Measurements from ENCODE around the gene CHRND. TPM values are rescaled to one million over a fixed set of nuclear protein-coding genes. Genes with fewer than 3 reads are reported as not detected.

CHRND gene
- total and polyA plus RNA-seq, 2 of the 4 experiments (the other 2 are of a cell fraction), result not detected

DNA sequence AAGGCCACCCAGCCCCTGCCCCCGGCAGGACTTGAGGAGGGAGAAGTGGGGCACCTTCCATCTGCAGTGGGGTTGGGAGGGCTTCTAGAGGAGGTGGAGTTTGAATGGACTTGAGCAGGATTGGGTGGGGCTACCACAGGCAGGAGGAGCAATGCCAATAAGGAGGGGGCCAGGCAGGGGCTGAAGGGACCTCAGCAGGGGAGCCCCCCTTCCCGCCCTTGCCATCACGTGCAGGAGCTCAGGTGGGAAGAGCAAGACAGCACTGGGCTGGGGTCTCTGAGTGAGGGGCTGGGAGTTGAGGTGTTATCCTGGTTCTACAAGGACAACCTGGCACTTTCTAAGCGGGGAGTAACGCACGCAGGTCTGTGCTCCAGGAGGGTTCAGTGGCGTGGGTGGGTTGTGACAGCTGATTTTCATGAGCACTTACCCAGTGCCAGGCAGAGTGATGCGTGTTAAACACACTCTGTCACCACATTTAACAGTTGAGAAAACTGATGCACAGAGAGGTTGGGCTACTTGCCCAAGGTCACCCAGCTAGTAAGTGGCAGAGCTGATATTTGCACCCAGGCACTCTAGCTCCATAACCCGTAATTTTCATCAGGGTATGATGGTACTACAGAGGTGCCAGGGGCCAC, 4.8 kb downstream of the CHRND start:
- Histone ChIP-seq H4K91ac (ENCODE audit: insufficient read depth, low read depth, low read length) (no peak overlapping the region), H3K9me3 (ENCODE audit: control insufficient read depth, insufficient read depth, low read length) (no peaks in the 10 kb centered on the region), H2AK9ac (replicated peaks; ENCODE audit: low read depth, low read length, poor library complexity) (no peak overlapping the region), H2AFZ (replicated peaks; ENCODE audit: low read length, poor library complexity) (no peak overlapping the region), H4K5ac (ENCODE audit: low read depth, low read length) (no peak overlapping the region), H3K9me1 (ENCODE audit: insufficient read depth, low read length) (no peaks in the 10 kb centered on the region), H3K27ac (ENCODE audit: insufficient read depth, low read length) (no peak overlapping the region), H3K18ac (ENCODE audit: low read depth, low read length) (no peak overlapping the region), H3K36me3 (ENCODE audit: control insufficient read depth, insufficient read depth, low read length) (no peaks in the 10 kb centered on the region), H3K4me3 (ENCODE audit: insufficient read depth, low read depth, low read length) (no peak overlapping the region), H3K56ac (ENCODE audit: extremely low read depth, insufficient read depth, low read length) (no peak overlapping the region), H2BK5ac (ENCODE audit: low read depth, low read length, poor library complexity, severe bottlenecking) (no peak overlapping the region), H4K20me1 (ENCODE audit: insufficient read depth, low read length) (no peaks in the 10 kb centered on the region), H3K23ac (ENCODE audit: low read depth, low read length) (no peak overlapping the region), H4K8ac (ENCODE audit: low read depth in 2 of 2, low read length in 2 of 2) (no peak overlapping the region), H2BK20ac (ENCODE audit: low read depth, low read length) (no peak overlapping the region), H3K14ac (replicated peaks; ENCODE audit: low read depth, low read length) (no peak overlapping the region), H2BK120ac (ENCODE audit: low read depth, low read length) (no peak overlapping the region), H3K79me1 (ENCODE audit: low read depth in 1 of 2, low read length in 2 of 2) (no peaks in the 10 kb centered on the region), H3K4me2 (ENCODE audit: low read depth, low read length) (no peak overlapping the region), H3K4me1 (ENCODE audit: control insufficient read depth, insufficient read depth, low read length) (no peaks in the 10 kb centered on the region), H2AK5ac (ENCODE audit: low read depth, low read length) (no peak overlapping the region), H3K27me3 (ENCODE audit: control insufficient read depth, insufficient read depth, low read length) (peaks cover 26% of the 10 kb centered on the region), H3K9ac (ENCODE audit: low read depth, low read length) (no peak overlapping the region), H2BK15ac (ENCODE audit: low read depth, low read length) (no peak overlapping the region), H3K4ac (ENCODE audit: low read depth, low read length) (no peak overlapping the region)
- intact Hi-C loops (cut with micrococcal nuclease), result no loop called here
- BruUV-seq (replicated peaks), result no TSS peak
- dilution Hi-C loops (cut with HindIII; ENCODE audit: low sequenced_read_pairs, unreplicated experiment), result no loop called here
- in situ Hi-C loops (cut with MboI; ENCODE audit: low sequenced_read_pairs), result no loop called here
- DNase-seq, result no peak
- ChIA-PET POLR2A (ENCODE audit: unreplicated experiment) (no interaction called here), CTCF (no interaction called here)
- no peak for ATAC-seq (ENCODE audit: low read depth)
- 35% methylated on average over 2 of the region's 9 CpGs; no CpG with 5 or more reads in 1 of the 2 experiments for WGBS, 2 experiments (ENCODE audit: extremely low coverage in 2 of 2, insufficient read length in 1 of 2)
- TF ChIP-seq RAD21 (IDR thresholded peaks at IDR 0.05; ENCODE audit: low read length) (no peak), RFX5 (IDR thresholded peaks at IDR 0.05; ENCODE audit: low read depth, low read length) (no peak), CHD1 (IDR thresholded peaks at IDR 0.05; ENCODE audit: low read depth, low read length) (no peak), MAZ (IDR thresholded peaks at IDR 0.05; ENCODE audit: borderline replicate concordance, low read depth, low read length) (no peak), MAFK (IDR thresholded peaks at IDR 0.05; ENCODE audit: low read depth, low read length) (no peak), BHLHE40 (IDR thresholded peaks at IDR 0.05; ENCODE audit: low read depth, low read length) (no peak), CEBPB (IDR thresholded peaks at IDR 0.05; ENCODE audit: low read depth, low read length) (no peak), POLR2A (IDR thresholded peaks at IDR 0.05; ENCODE audit: low read depth, low read length) (no peak), RCOR1 (IDR thresholded peaks at IDR 0.05; ENCODE audit: insufficient replicate concordance, low read length) (no peak), SMC3 (IDR thresholded peaks at IDR 0.05; ENCODE audit: low read depth, low read length) (no peak), MXI1 (IDR thresholded peaks at IDR 0.05; ENCODE audit: borderline replicate concordance, low read depth, low read length) (no peak), FOS (IDR thresholded peaks at IDR 0.05; ENCODE audit: low read depth, low read length) (no peak), NFE2L2 (IDR thresholded peaks at IDR 0.05; ENCODE audit: low read depth, low read length) (no peak)
- TF ChIP-seq, protein P1, sequence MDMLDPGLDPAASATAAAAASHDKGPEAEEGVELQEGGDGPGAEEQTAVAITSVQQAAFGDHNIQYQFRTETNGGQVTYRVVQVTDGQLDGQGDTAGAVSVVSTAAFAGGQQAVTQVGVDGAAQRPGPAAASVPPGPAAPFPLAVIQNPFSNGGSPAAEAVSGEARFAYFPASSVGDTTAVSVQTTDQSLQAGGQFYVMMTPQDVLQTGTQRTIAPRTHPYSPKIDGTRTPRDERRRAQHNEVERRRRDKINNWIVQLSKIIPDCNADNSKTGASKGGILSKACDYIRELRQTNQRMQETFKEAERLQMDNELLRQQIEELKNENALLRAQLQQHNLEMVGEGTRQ (IDR thresholded peaks at IDR 0.05; ENCODE audit: low read depth, low read length), result no peak
- TF ChIP-seq, protein P2, sequence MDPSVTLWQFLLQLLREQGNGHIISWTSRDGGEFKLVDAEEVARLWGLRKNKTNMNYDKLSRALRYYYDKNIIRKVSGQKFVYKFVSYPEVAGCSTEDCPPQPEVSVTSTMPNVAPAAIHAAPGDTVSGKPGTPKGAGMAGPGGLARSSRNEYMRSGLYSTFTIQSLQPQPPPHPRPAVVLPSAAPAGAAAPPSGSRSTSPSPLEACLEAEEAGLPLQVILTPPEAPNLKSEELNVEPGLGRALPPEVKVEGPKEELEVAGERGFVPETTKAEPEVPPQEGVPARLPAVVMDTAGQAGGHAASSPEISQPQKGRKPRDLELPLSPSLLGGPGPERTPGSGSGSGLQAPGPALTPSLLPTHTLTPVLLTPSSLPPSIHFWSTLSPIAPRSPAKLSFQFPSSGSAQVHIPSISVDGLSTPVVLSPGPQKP (IDR thresholded peaks at IDR 0.05; ENCODE audit: borderline replicate concordance, low read depth, low read length), result no peak
- TF ChIP-seq, protein P3, sequence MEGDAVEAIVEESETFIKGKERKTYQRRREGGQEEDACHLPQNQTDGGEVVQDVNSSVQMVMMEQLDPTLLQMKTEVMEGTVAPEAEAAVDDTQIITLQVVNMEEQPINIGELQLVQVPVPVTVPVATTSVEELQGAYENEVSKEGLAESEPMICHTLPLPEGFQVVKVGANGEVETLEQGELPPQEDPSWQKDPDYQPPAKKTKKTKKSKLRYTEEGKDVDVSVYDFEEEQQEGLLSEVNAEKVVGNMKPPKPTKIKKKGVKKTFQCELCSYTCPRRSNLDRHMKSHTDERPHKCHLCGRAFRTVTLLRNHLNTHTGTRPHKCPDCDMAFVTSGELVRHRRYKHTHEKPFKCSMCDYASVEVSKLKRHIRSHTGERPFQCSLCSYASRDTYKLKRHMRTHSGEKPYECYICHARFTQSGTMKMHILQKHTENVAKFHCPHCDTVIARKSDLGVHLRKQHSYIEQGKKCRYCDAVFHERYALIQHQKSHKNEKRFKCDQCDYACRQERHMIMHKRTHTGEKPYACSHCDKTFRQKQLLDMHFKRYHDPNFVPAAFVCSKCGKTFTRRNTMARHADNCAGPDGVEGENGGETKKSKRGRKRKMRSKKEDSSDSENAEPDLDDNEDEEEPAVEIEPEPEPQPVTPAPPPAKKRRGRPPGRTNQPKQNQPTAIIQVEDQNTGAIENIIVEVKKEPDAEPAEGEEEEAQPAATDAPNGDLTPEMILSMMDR (conservative IDR thresholded peaks at IDR 0.05; ENCODE audit: low read depth, low read length), result no peak
